HPDE6-E6E7 (cell line): ENCODE measurements around the gene MCF2L2.

Experiments used
- DNase-seq: peaks from one replicate; pipeline ENCODE4 v3.0.0; 2011; ENCODE audit warnings: missing footprints; ENCODE audit errors: extremely low spot score

The MCF2L2 gene

DNA sequence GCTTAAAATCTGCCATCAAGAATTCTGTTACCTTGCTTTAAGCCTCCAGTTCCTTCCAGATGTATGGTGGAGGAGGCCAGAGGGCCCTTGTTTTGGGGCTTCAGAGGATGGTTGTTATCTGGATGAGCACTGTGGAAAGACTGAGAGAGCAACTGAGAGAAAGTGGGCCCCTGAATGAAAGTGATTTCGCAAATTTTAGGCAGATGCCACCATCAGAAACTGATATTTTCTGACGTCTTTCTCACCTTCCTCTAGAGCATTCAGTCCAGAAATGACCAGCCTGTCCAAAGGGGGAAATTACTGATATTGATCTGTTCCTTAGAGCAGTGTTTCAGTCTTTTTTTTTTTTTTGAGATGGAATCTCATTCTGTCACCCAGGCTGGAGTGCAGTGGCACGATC is 162.0 kb downstream of the MCF2L2 start:
- no peak for DNase-seq

DNA sequence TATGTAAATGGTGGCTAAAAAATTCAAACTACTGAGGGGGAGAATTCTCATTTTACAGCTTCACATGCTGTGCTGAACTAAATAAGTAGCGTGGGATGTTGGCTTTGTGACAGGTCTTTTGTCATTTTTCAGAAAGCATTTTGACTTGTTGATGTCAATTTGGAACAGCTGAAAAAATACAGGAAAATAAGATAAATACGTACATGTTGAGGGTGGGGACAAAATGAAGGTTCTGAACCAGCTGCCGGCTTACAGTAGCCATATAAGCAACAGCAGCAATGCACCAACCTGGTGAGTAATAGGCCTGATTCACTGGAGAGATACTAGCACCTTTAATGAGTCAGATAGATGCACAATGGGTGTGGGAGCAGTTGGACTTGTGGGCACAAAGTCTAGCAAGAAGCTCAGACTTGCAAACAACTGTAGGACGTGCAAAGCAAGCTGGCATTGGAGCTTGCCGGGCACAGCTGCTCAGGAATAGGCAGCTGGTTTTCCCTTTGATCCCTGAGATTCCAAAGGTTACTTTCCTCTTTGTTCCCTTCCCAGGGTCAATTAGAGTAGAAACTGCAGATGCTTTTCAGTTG is 162.5 kb downstream of the MCF2L2 start:
- DNase-seq: peak; percentile 95

DNA sequence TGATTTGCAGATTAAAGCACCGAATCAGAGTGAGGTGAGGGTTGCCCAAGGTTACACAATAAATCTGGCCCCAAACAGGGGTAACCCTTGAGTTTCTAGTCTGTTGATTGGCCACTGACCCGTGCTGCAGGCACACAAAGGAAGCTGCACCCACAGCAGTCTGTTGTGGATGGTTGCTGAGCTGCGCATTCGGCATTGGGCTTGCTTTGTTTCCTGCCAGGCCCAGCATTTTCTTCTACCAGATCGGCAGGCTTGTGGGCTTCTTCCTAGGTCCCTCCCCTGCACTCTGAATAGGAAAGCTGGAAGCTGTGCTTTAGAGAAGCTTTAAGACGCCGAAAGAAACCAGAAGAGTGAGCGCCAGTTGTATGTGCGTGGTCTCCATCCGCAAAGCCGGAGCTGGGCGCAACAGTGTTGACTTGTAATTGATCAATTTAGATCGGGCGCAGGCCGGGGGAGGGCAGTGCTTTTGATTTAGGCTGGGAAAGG is 163.2 kb downstream of the MCF2L2 start:
- no peak for DNase-seq

DNA sequence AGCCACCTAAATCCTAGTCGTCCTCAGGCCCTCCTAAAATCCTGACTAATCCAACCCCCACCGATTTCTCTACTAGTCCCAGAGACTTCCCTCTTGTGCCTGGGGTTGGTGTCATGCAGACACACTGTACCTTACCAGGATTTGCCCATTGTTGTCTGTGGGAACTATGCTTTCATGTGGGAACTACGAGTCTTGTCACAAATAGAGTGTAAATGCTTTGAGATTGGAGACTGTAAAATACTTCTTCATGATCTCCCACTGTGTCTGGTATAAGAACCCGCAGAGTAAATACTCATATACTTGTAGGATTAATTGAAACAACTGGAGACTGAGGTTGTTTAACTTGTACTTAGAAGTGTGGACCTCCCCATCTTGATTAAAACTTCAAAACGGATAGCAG is 164.2 kb downstream of the MCF2L2 start:
- no peak for DNase-seq

DNA sequence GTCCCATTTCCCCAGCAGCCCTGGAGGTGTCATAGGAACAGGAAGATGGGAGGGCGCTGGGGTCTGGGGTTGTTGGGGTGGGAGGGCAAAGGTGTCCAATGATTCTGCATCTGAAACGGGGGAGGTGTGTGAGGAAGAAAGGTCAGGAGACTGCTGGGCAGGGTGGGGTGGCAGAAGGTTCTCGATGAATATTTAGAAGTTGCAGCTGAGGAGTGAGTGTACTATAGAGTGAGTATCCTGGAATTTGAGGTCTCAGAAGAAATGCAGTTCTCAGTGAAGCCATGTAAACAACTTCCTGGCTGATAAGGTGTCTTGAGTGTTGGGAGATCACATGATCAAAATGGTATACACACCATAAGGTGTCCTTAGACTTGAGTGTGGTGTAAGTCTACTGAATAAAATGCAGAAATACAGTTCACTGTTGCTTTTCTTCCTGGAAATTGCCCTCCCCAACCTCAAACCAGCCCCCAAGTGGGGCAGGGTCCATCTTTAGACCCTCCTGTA is 165.5 kb downstream of the MCF2L2 start:
- no peak for DNase-seq

DNA sequence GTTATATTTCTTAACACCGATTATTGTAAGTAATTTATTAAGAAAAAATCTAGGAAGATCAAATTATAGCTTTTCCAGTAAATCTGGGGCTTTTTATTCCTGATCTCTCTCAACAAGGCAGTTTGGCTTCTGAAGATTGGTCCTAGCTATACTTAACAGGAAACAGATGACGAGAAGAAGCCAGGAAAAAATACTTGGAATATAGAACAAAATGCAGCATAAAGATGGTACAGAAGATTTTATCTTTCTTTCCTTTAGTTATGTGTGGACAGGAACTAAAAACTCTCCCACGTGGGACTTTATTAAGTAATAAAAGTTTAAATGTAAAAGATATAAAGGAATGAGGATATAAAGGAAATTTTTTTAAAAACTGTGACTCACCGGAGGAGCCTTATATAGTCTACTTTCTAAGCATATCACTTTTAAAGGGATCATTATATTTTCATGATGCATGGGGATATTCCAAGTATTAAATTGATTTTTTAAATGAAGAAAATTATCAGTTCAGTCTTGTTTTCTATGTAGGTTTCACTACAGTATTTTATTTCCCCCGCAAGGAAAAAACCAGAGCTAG is 167.2 kb downstream of the MCF2L2 start:
- no peak for DNase-seq

DNA sequence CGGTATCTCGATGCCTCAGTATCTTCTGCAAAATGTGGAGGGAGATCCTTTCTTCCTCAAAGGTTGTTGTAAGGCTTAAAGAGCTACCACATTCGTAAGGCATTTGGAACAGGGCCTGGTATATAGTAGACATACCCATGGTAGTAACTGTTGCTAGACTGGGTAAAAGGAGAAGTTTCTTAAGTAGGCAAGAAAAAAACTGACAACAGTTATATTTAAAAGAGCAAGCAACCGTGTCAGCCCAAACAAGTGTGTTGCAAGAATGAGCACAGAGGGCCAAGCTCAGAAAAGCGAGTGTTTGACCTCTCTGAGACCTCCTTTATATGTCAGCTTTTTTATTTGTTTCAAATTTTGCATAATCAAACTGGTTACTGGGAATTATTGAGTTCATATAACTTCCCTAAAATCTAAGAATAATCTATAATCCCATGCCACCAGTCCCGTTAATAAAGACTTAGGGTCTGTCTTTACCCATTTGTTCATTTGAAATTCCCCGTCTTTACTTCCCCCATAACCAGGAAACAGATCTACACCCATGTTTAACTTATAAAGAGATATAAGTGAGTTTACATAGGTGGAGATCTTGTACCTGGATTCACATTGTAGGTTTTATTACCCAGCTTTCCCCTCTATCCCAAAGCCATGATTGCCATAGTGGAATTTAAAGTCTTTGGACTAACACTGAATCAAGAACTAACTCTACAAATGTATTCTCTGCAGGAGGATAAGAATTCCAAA is 168.1 kb downstream of the MCF2L2 start:
- DNase-seq: no peak

DNA sequence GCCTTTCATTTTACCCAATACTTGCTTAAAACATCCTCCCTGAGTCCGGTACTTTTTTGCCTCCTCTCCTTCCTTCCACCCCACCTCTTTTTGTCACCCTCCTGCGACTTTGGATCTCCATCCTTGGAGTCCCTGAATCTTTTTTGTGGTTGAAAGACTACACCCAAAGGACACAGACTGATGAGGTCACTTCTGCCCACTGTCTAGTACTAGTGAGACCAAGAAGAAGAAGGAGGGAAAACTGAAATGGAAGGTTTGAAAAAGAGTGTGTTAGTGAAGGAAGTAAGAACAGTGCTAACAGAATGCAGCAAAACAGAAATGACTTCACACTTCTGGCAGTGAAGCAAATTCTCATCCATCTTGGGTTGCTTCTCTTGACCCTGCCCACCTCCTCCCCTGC is 168.8 kb downstream of the MCF2L2 start:
- no peak for DNase-seq

DNA sequence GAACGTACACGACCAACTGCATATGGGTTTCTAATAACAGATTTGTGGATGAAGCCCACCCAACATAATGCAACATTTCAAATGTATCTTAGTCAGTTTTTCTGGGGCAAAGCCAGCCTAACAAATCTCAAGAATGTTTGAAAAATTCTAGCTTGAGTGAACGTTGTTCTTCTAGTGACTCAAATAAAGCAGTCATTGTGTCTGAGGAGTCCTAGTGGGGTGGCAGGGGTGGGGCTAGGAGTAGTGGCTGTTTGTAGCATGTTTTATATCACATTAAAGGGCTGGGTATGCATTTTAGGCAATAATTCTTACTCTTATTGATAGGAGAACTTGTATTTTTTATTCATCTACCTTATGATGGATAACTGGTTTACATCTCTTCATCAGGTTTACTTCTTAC is 169.3 kb downstream of the MCF2L2 start:
- DNase-seq: no peak

DNA sequence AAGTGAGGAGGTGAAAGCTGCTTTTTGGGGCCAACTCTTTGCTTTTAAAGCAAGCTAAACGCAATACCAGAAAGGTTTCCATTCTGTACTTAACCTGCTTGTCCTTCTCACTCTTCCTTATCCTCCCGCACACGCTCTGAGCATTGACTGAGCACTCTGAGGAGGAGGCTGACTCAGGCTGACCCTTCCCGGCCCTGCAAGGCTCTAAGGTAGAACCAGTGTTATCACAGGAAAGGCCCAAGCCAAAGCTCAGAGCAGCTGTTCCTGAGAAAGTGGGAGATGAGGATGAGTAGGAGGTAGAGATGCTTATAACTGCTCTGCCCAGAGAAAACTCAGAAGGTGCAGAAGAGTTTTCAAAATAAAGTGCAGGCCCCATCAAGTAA is 173.1 kb downstream of the MCF2L2 start:
- DNase-seq: no peak

DNA sequence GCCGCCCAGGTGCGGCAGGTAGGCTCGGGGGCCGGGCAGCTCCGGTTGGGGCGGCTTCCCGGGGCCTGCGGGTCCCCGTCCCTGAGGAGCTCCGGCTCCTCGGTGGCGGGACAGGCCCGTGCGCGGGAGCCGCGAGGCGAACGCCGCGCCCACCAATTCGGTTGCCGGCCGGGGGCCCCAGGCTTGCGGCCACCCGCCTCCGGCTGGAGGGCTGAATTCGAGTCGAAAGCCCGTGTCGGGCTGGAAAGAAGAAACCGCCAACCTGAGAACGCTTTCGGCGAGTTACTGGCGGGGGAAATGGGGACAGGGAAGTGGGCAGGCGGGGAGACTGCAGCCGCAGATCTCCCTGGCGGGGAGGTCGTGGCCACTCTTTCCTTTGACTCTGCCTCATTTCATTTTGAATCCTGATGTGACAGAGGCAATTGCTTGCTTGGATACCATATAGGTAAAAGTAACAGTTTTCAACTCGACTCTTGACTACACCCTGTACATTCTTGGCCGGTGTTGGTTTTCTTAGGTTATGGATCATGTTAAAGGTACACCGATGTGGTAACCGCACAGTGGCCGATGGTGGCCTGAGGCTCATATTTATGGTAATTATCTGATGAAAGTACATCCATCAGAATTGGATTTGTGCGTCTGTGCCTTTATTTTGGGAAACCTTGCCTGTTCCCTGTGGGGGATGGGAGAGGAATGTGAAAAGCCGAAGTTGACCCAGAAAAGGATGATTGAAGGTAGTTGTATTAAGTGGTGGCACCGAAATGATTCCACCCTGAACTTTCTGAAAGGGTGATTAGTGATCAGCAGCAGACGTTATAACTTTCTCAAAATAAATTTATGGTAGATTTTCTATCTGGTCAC is 173.7 kb downstream of the MCF2L2 start:
- no peak for DNase-seq

DNA sequence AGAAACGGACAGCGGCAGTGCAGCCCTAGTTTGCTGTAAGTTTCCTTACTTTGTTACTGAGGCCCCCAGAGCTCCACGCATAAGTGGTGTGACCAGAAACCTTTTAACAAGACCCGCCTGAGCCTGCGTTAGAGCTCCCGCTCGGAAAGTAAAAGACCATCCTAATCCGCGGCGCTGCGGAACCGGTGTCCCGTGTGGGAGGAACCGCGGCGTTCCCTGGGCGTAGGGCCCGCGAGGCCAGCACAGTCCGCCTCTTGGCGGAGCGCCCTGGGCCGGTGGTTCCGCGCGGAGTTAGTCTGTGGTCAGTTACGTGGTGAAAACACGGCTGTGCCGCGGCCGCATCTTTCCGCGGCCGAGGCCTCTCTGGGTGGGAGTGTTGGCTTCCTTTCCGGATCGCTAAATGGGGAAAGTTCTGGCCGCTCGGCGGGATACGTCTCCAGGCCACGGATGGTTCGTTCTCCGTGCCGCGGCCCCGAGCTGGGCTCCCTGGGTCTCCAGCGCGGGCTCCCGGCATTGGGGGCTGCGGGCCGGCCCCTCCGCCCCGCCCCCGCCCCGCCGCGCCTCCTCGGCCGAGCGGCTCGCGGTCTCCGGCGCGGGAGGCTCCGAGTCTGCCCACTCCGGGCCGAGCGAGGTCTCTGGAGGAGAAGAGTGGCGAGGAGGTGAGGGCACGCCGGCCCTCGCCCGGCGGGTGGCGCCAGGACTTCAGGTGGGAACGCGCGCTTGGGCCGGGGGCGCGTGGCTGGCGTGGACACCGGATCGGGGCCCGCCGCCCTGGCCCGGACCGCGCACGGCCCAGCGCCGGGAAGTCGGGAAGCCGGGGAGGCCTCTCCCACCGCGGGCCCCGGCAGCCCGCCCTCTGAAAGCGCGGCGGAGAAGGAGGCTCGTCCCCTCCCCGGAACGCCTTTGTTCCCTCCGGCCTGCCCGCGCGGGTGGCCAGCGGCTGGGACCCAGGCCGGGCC is 174.6 kb downstream of the MCF2L2 start:
- DNase-seq: no peak

DNA sequence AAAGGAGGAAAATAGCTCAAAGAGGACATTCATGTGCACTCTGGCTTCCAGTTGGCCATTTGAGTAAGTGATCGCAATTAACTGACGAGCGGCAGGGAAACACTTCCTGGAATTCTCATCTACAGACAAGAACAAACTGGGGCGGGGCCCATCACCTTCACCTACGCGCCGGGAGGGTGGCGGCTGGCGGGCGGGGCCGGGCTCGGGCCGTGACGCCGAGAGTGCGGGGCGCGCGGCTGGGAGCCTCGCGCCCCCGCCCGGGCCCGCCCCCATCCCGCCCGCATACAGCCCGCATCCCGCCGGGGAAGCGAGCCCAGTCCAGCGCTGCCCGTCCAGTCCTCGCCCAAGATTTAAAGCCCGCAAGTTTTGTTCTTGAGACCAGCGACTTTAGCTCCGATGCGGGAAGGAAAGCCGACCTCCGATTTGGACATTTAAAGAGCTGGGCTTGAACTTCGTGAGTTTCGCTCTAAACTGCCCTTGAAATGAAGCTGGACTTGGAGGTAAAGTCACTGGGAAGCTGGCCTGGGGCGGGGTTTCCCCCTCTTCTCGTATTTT is 175.4 kb downstream of the MCF2L2 start, which contains the start of gene B3GNT5:
B3GNT5 (plus strand) TSS at position 281 of the 555 bp plus-strand sequence. CDS start 16,546 bp downstream, outside the sequence.
- peak; percentile 56 for DNase-seq

DNA sequence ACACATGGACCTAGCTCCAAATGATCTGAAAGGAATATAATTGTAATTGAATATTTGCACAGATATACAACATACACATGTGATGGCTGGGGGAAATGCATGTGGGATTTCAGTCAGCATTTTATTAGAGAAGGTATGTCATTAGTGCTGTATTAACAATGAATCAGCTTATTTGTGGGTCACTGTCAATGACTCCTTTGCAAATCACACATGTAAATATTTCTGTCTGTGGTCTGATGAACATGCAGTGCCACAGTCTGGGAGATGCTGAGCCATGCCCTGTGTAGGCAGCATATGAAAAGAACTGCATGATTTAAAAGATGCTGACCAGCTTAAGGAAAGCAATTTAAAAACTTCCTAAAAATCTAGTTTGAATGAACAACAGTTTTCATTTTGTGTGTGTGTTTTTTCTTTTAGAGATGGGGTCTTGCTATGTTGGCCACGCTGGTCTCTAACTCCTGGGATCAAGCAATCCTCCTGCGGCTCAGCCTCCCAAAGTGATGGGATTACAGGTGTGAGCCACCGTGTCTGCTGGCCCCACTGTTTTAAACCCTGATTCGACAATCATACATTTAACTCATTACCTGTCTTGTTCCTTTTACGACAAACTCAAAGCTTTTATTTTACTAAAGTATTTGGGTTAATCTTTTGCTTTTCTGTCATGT is 176.2 kb downstream of the MCF2L2 start:
- no peak for DNase-seq

DNA sequence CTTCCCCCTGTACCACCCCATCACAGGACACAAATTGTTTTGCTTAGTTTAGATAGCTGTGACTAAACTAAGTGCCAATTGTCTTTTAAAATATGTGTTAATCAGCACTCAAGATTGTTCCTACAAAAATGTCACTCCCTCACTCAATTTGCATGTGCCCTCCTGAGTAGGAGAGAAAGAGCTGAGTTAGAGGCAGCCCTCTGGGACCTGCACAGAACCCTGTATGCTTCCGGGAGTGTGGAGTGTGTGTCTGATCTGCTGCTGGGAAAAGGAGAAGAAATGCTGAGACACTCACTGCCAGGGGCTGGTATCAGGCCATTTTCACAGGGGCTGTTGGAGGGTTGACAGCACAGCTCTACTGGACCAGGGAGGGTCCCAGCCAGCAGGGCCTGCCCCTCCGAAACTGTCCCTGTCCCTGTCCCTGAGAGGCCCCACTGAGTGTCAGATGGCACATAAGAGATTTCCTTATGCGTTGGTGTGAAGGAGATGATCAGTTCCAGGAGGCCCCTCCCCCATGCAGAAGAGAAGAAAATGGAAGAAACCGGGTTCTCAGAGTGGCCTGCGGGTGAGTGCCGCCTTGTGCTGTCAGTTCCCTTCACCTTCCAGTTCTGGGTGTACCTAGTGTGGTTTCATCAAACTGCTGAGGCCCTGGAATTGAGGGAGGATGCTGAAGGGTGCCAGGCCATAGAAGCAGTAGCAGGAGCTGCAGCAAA is 179.3 kb downstream of the MCF2L2 start:
- no peak for DNase-seq

DNA sequence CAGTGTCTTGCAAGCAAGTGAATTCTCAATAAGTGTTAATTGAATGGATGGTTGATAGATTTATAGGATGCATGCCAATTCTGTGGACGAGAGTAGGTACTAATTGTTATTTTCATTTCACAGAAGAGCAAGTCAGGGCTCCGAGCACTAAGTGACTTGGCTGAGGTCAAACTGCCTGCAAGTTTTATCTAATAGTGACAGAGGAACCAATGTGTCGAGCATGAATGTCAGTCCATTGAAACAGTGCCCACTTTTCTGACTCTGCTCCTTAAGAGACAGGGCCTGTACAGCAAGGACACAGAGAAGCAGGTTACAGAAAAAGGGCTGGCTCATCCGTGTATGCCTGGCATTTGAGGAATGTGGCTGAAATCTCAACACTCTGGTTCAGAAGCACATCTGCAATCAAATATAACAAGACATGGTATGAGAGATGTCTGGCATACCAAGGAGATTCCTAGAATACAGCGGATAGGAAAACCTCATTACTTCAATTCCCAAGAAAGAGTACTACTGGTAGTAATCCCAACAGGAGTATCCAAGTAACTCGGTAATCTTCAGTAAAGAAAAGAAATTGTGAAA is 181.3 kb downstream of the MCF2L2 start:
- DNase-seq: no peak

DNA sequence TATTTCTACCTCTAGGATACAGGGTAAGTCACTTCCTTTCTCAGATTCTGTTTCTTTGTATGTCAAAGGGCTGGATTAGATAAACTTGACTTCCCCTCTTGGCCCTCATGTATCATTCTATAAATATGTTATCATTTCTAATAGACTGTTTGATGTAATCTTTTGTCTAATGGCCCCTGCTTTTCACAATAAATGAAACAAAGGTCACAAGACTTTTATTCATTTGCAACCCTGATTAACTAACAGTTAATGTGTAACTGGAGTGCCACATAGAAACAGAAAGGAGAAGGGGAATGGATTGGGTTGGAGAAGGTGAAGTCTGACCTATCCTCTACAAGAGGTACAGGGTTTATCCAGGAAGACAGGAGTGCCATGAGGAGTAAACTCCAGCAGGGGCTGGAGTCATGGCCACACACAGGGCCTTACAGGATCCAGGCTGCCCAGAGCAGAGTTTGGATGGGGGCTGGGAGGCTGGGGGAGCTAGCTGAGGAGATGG is 183.4 kb downstream of the MCF2L2 start:
- no peak for DNase-seq

DNA sequence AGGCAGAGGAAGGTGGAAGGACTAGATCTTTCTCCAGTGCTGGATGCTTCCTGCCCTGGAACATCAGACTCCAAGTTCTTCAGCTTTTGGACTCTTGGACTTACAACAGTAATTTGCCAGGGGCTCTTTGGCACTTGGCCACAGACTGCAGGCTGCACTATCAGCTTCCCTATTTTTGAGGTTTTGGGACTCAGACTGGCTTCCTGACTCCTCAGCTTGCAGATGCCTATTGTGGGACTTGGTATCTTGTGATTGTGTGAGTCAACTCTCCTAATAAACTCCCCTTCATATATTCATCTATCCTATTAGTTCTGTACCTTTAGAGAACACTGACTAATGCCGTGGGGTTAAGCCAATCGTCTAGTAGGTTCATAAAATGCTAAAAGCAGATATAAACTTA is 184.2 kb downstream of the MCF2L2 start:
- DNase-seq: no peak

DNA sequence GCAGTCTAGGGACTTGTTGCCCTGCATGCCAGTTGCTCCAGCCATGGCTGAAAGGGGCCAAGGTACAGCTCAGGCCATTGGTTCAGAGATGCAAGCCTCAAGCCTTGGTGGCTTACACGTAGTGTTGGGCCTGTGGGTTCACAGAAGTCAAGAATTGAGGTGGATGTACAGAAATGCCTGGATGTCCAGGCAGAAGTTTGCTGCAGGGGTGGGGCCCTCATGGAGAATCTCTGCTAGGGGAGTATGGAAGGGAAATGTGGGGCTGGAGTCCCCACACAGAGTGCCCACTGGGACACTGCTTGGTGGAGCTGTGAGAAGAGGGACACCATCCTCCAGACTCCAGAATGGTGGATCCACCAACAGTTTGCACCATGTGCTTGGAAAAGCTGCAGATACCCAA is 186.0 kb downstream of the MCF2L2 start:
- DNase-seq: no peak
